NCI-H2196 treated with DMSO at 0.1 percent for 48 hours (cell line): ENCODE data around the gene FRMPD3.
A peak's percentile ranks its signal among the peaks of the same experiment; 100 is the strongest.
"Not testable (repeated sequence)": the region's sequence is repeated elsewhere in the genome, so short reads cannot be mapped to it uniquely, and the experiment has no call there.

ENCODE experiments used
- DNase-seq: peaks from one replicate; lab custom pipeline; 2025; ENCODE audit not compliant: unreplicated experiment; lab: John Stamatoyannopoulos, UW

Gene FRMPD3

GRCh38 chrX:107448998-107449835 lies at the start of gene FRMPD3:
Gene FRMPD3 (plus strand): TSS chrX:107449652. CDS start chrX:107526589, 76,937 bp downstream.
- DNase-seq, result peak; percentile 9

GRCh38 chrX:107420571-107420970 lies 28.9 kb upstream of the FRMPD3 start:
- no peak for DNase-seq

- DNase-seq, result no peak
Observed at GRCh38 chrX:107421337-107421861, 28.1 kb upstream of the FRMPD3 start.

- no peak for DNase-seq
Observed at GRCh38 chrX:107429090-107429489, 20.4 kb upstream of the FRMPD3 start.

- DNase-seq, result no peak
Observed at GRCh38 chrX:107440187-107440586, 9.3 kb upstream of the FRMPD3 start.

- DNase-seq, result no peak
Observed at GRCh38 chrX:107440692-107441091, 8.8 kb upstream of the FRMPD3 start.

GRCh38 chrX:107442914-107443527 lies 6.4 kb upstream of the FRMPD3 start:
- no peak for DNase-seq

GRCh38 chrX:107445146-107445545 lies 4.3 kb upstream of the FRMPD3 start:
- no peak for DNase-seq

GRCh38 chrX:107445631-107446030 lies 3.8 kb upstream of the FRMPD3 start:
- no peak for DNase-seq

GRCh38 chrX:107447642-107448041 lies 1.8 kb upstream of the FRMPD3 start:
- no peak for DNase-seq

- no peak for DNase-seq
Observed at GRCh38 chrX:107448625-107448997, 841 bp upstream of the FRMPD3 start.

- no peak for DNase-seq
Observed at GRCh38 chrX:107450823-107451509, 1.5 kb downstream of the FRMPD3 start.

GRCh38 chrX:107451731-107452130 lies 2.3 kb downstream of the FRMPD3 start:
- DNase-seq, result no peak

GRCh38 chrX:107452581-107452980 lies 3.1 kb downstream of the FRMPD3 start:
- DNase-seq, result no peak

- peak; percentile 4 for DNase-seq
Observed at GRCh38 chrX:107454302-107454701, 4.8 kb downstream of the FRMPD3 start.

GRCh38 chrX:107457289-107457688 lies 7.8 kb downstream of the FRMPD3 start:
- no peak for DNase-seq

GRCh38 chrX:107465932-107466620 lies 16.6 kb downstream of the FRMPD3 start:
- no peak for DNase-seq

- DNase-seq, result no peak
Observed at GRCh38 chrX:107467271-107467670, 17.8 kb downstream of the FRMPD3 start.

- no peak for DNase-seq
Observed at GRCh38 chrX:107470198-107470597, 20.7 kb downstream of the FRMPD3 start.

GRCh38 chrX:107470971-107471370 lies 21.5 kb downstream of the FRMPD3 start:
- no peak for DNase-seq

GRCh38 chrX:107471420-107471819 lies 22.0 kb downstream of the FRMPD3 start:
- DNase-seq, result not testable (repeated sequence)
